HG02970 (cell line): ENCODE results near the gene ADCY7.
"Not testable (repeated sequence)": the region's sequence is repeated elsewhere in the genome, so short reads cannot be mapped to it uniquely, and the experiment has no call there.

Experiments
- ATAC-seq: cut with Tn5 transposase; IDR thresholded peaks from one replicate; pipeline ENCODE4 v1.9.1; 2021; ENCODE audit warnings: mild to moderate bottlenecking, moderate library complexity, moderate number of reproducible peaks; ENCODE audit not compliant: unreplicated experiment, low FRiP score

Gene ADCY7

DNA sequence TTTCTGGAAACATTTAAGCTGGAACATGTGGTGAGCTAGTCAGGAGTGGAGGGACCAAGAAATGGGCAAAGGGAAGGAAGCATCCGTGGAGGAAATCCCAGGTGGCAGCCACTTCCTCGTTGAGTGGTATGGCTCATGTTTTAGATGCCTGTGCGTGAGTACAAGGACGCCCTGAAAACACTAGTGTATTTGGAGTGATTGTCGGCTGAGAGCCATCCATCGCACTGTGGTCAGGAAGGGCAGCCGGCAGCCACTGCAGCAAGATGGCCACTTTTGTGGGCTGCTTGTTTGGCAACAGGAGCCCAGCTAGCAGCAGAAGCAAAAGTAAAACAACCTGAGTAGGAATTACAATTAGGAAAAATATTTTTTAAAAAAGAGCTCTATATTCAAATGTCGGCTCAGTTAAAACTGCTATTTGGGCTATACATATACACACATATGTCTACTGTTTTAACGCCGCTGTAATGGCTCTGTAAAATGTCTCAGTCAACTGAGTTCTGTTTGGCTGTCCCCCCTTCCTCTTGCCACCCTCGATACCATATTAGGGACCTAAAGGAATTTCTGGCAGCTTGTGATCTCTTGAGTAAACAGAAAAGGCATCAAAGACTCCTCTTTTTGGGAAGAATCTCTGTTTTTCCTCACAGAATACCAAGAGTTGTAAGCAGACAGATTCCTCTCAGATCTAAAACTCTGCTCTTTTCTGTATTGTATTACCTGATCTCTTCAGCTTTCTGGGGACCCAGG is 63.3 kb downstream of the ADCY7 start:
- no peak for ATAC-seq

DNA sequence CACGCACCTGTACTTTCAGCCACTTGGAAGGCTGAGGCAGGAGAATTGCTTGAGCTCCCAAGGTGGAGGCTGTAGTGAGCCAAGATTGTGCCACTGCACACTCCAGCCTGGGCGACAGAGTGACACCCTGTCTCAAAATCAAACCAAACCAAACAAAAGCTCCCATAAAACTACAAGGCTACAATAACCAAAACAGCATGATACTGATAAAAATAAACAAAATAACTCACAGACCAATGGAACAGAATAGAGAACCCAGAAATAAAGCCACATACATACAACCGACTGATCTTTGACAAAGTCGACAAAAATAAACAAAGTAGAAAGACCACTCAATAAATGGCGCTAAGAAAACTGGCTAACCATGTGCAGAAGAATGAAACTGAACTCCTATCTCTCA is 65.2 kb downstream of the ADCY7 start:
- no peak for ATAC-seq

DNA sequence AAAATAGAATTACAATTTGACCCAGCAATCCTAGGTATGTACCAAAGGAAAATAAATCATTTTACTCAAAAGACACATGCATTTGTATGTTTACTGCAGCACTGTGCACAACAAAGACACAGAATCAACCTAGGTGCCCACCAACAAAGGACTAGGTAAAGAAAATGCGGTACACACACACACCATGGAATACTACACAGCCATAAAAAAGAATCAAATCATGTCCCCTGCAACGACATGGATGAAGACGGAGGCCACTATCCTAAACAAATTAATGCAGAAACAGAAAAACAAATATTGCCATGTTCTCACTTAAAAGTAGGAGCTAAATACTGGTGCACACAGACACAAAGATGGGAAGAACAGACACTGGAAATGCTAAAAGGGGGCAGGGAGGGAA is 66.2 kb downstream of the ADCY7 start:
- no peak for ATAC-seq

- no peak for ATAC-seq
Measured at GRCh38 chr16:50334106-50334975, 68.0 kb downstream of the ADCY7 start.

DNA sequence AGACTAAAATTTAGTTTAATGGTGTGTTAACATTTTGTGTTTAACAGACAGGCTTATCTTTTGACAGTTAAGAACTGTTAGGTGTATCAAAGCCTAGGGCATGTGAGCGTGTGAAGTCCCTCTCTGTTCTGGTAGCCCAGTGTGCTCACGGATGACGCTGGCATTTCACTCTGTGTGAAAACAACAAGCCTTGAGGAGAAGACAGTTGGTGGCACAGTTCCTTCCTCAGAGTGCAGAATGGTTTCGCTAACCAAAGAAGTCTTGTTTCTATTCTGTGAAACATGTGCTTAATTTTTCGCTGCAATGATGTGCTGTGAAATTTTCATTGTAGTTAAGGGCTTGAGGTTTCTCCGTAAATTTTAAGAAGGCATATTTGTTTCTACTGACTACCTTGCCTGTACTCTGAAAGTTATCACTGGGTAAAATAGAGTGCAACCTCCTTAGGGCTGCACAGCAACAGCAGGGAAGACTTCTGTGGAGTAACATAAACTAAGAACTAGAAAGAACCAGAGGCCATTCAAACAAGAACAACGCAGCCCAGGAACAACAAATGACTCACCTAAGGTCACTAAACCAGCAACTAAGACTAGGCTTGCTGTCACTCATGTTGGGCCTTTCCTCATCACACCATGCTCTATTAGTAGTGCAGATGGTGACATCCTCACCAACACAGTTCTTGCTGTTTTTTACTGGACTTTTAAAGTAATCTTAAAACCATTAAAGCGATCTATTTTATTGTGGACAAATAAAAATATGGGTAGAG is 69.0 kb downstream of the ADCY7 start:
- ATAC-seq = no peak

DNA sequence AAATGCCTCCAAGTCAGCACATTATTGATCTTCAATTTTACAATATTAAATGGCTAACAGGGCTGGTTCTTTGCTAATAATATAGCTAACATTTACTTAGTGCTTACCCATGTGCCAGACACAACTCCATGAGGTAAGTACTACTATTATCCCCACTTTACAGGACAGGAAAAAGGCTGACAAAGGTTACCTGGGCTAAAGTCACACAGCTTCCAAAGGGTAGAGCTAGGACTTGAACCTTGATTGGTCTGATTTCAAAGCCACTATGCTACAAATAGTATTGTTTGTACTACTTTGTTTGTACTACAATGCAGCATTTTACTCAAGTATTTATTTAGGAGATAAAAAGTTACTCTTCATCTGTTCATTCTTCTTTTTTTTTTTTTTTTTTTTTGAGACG is 70.5 kb downstream of the ADCY7 start:
- no peak for ATAC-seq

GRCh38 chr16:50338371-50339231 is 72.2 kb downstream of the ADCY7 start:
- ATAC-seq = no peak

DNA sequence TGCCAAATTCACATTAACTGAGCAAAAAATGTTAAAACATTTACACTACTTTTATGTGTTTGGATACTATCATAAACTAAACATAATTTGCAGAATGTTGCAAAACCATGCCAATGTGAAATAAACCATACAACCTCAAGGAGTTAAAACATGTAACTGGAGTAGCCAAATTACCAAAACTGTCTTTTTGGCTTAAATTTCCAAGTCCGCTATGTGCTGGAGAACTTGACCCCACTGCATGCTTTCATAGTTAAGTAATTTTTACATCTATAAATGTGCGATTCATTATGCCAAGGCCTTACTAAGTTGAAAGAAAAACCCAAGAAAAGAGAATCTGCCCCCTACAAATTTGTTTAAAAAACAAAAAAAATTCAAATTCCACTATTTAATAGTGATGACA is 74.2 kb downstream of the ADCY7 start:
- no peak for ATAC-seq

DNA sequence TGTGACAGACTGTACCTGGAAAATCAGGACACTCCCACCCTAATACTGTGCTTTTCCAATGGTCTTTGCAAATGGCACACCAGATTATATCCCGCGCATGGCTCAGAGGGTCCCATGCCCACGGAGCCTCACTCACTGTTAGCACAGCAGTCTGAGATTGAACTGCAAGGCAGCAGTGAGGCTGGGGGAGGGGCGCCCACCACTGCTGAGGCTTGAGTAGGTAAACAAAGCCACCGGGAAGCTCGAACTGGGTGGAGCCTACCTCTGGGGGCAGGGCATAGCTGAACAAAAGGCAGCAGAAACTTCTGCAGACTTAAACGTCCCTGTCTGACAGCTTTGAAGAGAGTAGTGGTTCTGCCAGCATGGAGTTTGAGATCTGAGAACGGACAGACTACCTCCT is 77.2 kb downstream of the ADCY7 start:
- ATAC-seq = not testable (repeated sequence)

DNA sequence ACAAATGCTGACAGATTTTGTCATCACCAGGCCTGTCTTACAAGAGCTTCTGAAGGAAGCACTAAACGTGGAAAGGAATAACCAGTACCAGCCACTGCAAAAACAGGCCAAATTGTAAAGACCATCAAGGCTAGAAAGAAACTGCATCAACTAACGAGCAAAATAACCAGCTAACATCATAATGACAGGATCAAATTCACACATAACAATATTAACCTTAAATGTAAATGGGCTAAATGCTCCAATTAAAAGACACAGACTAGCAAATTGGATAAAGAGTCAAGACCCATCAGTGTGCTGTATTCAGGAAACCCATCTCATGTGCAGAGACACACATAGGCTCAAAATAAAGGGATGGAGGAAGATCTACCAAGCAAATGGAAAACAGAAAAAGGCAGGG is 78.9 kb downstream of the ADCY7 start:
- ATAC-seq = not testable (repeated sequence)

DNA sequence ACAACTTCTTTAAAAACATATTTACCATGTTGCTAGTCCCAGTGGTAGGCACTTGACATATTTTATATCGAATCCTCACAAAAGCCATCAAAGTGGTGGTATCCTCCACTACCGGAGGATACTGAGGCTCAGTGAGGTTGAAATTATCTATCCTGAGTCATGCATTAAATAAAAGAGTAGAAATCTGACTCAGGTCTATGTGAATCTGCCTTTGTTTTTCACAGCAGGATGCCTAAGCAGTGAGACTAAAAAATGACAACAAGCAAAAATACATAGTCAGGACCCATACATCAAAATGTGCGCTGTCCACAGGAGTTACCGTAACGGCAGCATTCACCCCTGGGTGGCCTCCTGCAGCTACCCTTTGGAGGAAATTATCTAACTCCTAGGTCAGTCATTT is 84.8 kb downstream of the ADCY7 start:
- no peak for ATAC-seq

- ATAC-seq = no peak
Measured at GRCh38 chr16:50351952-50352351, 85.6 kb downstream of the ADCY7 start.

GRCh38 chr16:50354082-50354481 is 87.7 kb downstream of the ADCY7 start:
- ATAC-seq = no peak

DNA sequence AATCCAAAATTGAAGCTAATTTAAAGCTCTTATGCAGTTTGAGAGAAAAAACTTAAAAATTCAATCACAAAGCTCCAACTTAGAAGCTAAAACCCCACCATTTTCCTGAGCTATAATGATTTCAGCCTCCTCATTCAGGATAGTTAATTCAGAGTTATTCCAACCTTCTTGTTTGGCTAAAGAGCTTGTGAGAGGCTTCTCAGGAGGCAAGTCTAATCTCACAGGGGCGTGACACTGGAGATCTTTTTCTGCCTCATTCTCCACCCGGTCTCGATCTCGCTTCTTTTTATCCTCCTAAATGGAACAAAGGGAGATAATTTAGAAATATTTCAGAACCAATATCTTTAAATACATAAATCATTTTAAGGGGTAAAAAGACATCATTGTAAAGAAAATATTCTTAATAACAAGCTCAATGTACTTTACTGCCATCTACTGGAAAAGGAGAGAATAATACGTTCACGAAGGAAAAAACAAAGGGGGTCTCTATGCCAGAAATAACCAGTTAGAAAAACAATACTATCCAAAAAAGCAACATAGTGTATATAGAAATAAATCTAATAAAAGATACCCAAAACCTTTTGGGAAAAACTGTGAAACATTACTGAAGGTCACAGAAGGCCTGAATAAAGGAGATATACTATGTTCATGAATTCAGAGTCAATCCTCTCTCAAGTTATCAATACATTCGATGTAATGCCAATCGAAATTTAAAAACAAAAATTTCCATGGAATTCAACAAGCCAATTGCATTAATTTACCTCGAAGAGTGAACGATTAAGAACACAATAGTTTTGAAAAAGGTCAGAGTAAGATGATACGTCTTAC is 88.5 kb downstream of the ADCY7 start:
- no peak for ATAC-seq

DNA sequence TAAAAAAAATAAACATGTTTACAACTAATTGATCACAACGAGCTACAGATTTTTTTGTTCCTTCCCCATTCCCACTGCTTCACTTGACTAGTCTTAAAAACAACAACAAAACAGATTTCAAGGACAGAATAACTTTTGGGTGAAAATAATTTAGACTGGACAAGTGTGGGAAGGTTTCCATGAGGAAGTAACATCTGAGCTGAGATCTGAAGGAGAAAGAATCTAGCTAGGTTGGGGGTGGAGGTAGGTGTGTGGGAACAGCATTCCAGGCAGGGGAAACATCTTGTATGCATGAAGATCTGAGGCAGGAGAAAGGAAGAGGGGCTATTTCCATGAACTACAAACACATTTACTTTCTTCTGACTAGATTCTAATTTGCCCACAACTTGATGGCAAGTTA is 93.3 kb downstream of the ADCY7 start:
- no peak for ATAC-seq

DNA sequence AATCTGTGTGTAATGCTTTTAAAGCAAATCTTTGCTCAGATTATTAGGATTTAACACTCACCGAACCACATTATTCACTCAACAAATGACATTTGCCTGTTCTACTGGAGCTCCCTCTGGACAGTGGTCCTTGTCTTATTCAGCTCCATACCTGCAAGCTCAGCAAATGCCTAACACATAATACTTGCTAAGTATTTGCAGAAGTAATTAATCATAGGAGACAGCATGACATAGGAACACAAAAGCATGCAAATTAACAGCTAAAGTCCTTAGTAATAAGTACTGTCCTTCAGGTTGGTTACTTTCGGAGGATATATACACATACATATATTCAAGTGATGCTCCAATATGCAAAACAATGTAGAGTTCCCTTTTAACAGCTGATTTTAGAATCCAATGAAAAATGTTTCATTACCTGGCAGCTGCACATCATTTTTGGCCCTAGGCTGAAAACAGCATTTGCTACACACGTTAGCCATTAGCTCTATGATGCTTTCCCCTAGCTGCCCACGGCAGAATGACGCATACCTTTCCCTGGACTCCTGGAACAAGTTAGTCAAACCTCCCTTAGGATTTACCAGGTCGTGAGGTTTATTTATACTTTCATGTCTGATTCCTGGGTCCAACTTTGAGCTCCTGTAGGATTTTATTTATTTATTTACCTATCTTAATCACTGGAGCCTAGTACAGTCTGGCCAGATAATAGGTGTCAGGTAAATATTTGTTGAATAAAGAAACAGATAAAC is 93.9 kb downstream of the ADCY7 start:
- no peak for ATAC-seq

GRCh38 chr16:50360779-50361178 is 94.4 kb downstream of the ADCY7 start:
- ATAC-seq = no peak

DNA sequence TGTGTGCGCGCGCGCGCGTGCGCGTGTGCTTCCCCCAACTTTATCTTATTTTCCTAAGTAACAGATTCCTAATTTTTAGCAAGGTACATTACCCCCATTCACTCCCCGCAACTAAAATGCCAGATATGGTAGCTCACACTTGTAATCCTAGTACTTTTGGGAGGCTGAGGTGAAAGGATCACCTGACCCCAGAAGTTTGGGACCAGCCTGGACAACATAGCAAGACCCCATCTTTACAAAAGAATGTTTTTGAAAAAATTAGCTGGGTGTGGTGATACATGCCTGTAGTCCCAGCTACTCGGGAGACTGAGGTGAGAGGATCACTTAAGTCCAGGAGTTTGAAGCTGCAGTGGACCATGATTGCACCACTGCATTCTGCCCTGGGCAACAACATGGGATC is 97.3 kb downstream of the ADCY7 start:
- no peak for ATAC-seq
